GM11168 (cell line): ENCODE data around the gene ARHGAP26.

Experiments used
- in situ Hi-C: fragments of 300-500 bp; cut with MboI; formaldehyde crosslinking; loops from one replicate; pipeline ENCODE4 v1.12.0; 2022; ENCODE audit warnings: low sequenced_read_pairs; ENCODE audit not compliant: unreplicated experiment

ARHGAP26 gene

GRCh38 chr5:142826741-142827492, 56.7 kb downstream of the ARHGAP26 start:
- in situ Hi-C loops: no loop called here

DNA sequence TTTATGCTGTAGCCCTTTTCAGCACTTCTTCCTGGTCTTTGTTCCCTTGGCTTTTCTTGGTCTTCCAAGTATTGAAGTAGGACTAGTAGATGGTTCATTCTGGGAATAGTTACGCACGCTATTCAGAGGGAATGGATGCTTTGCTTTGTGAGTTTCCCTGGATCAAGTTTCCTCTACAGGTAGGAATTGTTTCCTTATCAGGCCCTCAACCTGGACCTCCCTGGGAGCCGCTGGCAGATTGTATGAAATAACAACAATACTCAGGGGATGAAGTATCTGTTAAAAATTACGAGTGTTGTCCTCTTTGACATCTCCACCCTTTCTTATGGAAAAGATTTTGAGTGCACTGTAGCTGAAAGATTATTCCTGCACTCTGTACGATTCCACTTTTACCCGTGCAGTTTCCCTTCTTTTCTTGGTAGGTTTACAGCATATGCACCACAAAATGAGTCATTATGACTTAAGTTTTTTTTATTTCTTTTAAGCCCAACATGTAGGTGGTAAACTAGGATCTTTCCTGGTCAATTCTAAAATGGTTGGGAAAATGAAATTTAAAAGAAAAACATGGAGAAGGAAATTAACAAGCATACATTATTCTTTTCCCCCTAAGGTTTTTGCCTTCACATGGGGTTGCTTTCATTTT, 57.9 kb downstream of the ARHGAP26 start:
- in situ Hi-C loops: no loop called here

DNA sequence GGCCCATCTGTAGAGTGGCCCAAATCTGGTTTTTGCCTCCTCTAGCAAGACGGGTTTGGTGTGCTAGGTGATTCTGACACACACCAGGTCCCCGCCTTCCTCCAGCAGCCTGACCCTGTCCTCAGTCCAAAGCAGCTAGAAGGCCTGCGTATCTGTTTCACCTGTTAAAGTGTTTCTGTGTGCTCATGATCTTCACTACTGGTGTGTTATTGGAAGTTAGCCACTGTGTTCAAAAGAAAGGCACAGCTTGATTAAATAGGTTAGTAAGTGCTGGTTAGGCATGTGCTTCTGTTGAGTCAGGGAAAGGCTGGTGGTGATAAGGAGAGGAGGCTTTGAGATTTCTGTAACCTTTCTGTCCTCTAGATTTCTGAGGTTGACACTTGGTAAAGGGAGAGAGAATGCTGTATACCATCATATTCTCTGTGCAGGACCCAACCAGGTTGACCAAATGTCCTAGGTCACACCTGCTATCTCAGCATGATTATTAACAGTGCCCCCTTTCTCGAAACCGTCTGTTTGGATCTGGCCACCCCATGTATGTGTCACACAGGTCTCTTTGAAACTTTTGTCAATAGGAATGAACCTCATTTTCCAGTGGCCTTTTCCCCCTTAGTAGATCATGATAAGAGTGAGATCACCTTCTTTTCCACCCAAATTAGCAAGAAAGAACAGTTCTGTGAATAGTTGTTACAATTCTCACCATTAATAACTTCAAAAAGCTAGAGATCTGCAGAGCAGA, 58.8 kb downstream of the ARHGAP26 start:
- in situ Hi-C loops: no loop called here

- in situ Hi-C loops: no loop called here
Measured at GRCh38 chr5:142829801-142830220, 59.6 kb downstream of the ARHGAP26 start.

- in situ Hi-C loops: no loop called here
Measured at GRCh38 chr5:142830241-142831008, 60.2 kb downstream of the ARHGAP26 start.

DNA sequence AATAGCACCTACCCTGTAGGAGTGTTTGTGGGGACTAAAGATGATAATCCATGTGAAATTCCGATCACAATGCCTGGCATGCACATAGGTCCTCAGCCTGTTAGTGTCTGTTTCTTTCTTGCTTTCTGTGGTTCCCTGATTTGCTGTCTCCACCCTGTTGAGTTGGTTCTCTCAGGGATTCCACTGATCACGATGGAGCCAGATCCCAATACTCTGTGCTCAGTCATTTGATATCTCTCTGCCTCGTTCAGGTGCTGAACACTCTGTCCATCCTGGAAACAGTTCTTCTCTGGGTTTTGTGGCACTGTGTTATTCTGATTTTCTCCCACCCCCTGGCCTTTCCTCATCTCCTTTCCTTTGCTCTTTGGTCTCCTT, 60.8 kb downstream of the ARHGAP26 start:
- in situ Hi-C loops: no loop called here

DNA sequence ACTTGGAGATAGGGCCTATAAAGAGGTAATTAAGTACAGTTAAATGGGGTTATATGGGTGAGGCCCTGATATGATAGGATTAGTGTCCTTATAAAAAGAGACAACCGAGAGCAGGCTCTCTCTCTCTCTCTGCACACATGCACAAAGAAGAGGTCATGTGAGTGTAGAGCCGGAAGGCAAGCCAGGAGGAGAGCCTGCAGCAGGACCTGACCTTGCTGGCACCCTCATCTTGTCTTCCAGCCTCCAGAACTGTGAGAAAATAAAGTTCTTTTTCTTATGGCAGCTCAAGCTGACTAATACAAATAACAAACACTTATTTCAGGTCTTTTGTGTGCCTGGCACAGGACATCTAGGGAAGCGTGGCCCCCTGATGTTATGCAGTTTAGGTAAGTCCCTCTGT, 62.1 kb downstream of the ARHGAP26 start:
- in situ Hi-C loops: no loop called here

DNA sequence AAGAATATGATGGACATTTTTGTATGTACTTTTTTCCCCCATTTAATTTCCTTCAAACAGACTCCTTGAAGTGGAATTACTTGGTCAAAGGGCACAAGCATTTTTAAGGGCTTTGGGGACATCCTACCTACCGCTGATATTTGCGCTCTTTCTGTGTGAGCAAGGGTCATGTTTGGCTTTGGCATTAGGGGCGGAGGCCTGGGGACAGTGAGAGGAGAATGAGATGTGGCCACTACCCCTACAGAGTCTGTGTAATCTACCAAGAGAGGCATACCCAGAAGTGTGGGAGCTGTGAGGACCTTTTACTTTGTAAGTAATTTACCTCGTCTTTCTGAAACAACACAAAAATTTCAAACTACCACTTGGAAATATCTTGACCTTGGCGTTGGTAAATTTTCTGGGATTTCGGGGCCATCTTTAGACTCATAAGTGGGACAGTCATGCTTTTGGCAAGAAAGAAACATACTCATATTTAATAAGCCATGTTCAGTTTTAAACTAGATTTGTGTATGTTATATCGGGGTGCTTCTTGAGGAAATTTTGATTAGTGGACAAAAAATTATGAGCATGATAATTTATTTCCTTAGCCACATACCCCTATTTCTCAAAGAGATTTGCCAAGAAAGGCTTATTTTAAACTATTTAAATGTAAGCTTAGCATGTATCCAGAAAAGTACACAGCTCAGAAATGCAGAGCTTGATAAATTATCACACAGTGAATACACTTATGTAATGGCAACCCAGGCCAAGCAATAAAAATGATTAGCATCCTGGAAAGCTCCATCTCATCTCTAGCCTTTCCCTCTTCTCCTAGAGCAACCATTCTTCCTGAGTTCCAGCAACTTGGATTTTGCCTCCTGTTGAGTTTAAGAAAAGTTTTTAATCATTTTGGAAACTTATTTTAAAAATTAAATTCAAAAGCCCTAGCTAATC, 63.6 kb downstream of the ARHGAP26 start:
- in situ Hi-C loops: no loop called here

GRCh38 chr5:142834504-142834903, 64.3 kb downstream of the ARHGAP26 start:
- in situ Hi-C loops: no loop called here

DNA sequence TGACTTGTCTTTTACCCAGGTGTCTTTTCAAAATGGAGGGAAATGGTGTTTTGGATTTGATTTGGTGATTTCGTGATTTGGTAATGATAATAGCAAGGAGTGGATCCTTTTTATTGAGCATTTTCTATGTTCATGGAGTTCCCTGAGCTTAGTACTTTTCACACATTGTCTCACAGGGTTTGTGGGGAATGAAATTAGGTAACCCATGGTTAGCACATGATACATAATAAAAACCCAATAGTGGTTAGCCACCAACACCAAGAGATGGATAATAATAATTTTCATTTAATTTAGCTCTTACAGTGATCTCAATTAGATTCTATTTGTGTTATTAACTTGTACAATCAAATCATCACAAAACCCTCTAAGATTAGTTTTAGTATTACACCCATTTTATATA, 65.4 kb downstream of the ARHGAP26 start:
- in situ Hi-C loops: no loop called here

DNA sequence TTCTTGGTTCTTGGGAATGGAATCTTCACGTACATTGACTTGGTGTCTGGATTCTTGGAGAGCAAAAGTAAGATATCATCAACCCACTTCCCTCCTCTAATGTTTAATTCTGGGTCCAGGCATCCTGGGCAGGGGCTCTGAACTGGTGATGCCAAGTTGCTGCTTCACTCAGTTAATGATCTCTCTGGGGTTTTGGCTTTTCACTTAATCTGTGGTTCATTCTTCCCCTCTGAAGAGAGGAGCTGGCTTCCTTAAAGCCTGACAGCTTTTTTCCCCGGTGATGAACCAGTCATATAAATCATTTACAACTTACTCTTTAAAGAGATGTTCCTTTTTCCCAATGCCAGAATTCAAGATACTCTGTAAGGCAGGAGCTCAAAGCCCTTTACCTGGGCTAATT, 65.9 kb downstream of the ARHGAP26 start:
- in situ Hi-C loops: no loop called here

- in situ Hi-C loops: no loop called here
Measured at GRCh38 chr5:142837081-142837725, 67.0 kb downstream of the ARHGAP26 start.

DNA sequence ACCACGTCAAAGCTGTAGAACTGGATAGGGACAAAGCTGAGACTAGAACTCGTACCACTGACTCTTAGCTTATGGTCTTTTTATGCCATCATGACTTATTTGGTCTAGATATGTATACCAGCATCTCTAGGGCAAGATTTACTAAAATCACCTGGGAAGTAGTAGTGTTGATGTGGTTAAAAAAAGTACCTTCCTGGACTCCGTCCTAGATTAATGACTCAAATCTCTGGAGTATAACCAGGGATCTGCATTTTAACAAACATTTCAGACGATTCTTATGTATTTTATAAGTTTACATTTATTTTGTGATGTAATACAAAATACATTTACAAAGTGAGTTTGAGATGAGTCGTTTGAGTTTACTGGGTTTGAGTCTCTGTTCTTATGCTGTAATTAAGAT, 68.7 kb downstream of the ARHGAP26 start:
- in situ Hi-C loops: no loop called here

DNA sequence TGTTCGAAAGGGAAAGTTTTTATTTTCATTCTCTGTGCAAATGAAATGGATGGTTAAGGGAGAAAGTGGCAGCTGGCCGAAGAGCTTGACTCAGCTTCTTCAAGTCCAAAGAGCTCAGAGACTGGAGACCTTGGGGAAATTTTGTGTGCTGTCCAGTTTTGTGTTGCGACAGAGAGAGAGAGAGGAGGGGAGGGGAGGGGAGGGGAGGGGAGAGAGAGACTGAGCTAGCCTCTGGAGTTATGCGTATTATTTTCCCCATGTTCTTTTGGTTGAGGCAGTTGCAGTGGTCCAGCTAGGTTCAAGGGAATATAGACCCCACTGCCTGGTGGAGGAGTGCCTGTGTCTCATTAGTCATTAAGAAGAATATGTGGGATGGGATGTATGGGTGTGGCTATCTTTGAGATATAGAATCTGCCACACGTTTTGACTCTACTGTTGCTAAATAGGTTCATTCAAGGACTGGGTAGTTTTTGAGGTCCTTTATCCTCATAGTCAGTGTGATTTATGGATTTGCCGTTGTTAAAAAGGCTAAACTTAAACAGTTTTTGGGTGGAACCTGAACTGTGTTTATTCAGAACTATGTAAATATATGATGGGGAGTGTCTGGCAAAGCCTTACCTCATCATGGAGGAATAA, 69.7 kb downstream of the ARHGAP26 start:
- in situ Hi-C loops: no loop called here

- in situ Hi-C loops: no loop called here
Measured at GRCh38 chr5:142840575-142840974, 70.4 kb downstream of the ARHGAP26 start.

DNA sequence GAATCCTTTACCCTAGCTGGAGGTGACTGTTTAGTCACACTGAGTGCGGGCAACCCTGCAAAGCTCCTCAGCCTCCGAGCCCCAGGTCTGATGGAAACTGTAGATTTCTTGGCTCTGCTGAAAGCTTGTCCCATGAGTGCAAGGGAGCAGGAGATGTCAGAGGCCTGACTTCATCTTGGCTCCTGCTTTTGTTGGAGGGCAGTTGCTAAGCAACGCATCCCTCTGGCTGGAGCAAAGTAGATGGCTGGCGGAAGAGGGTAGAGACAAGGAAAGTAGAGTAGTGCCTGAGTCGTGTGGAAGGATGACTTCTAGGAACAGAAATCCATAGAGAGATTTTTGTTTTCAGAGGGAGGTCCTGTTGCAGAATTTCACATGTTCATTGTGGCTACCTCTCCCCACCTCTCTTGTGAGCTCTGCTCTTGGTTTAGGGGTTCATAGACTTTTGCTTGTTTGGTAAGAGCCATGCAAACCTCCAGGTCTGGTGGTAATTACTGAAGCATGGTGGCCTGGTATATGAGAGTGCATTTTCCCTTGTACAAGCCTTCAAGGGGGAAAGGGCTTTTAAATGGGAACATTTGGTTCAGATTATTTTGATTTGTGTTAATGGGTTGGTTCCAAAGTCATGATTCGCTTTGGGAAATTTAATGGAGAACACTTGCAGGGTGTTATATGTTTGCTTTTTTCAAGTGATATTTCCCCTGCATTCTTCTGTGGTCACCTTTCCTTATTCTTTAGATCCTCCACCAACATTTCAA, 71.5 kb downstream of the ARHGAP26 start:
- in situ Hi-C loops: no loop called here

DNA sequence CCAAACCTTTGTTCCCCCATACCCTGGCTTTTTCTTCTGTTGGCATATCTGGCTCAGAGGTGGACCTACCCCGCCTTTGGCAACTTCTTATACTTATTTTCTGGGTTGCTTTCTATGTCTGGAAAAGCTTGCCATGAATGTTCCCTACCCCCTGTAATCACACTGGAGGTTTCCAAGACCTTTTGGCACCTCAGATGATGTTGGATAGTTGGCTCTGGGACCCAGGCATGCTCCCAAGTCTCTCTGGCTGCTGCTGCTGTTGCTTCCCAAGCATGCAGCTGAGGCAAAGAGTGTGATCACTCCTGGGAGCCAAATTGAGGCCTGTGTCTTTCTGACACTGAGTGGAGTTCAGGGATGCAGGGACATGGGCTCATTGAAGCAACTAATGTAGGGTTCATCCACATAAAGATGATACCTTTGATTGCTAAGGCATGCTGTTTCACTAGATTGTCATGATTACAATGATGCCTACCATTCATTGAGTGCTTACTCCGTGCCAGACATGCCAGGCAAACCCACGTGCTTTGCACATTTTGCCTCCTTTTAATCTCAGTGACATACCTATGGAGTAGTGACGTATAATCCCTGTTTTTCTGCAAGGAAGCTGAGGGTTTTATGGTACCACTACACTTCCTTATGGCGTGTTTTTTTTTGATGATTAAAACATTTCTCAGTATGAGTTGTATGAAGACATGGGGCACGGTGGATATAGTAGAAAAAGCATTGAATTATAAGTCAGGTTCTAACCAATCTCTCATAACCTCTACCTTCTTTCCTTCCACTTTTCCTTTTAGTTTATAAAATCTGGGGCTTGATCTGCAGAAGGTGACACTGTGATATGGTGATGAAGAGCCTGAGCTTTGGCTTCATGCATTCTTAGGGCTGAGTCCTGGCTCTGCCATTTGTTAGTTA, 73.1 kb downstream of the ARHGAP26 start:
- in situ Hi-C loops: no loop called here
